HCT116 (cell line): ENCODE data around the gene SRA1. TPM values are rescaled to one million over a fixed set of nuclear protein-coding genes. Genes with fewer than 3 reads are reported as not detected.

Experiments used
- ATAC-seq: fragments of 200-7000 bp; cut with Tn5 transposase; 2 replicates; pipeline ENCODE4 v1.9.1; 2020; ENCODE audit warnings: mild to moderate bottlenecking, moderate library complexity
- BruUV-seq: library from RNA; stranded (reverse); fragments of 400-500 nt; replicated peaks from 2 replicates; lab custom pipeline; 2021; lab: Mats Ljungman, UMichigan
- CTCF ChIA-PET: fragments of 300-600 bp; sonication (Branson Sonifier 250); formaldehyde crosslinking; loops from one replicate; lab custom pipeline; 2021; ENCODE audit warnings: antibody characterized with exemption; lab: Charles Lee
- POLR2A ChIA-PET: fragments of 300-600, 350-600 bp; sonication (Branson Sonifier 250); formaldehyde crosslinking; loops from one replicate; lab custom pipeline; 2021; ENCODE audit warnings: antibody characterized with exemption; lab: Charles Lee
- RAD21 ChIA-PET, 2 experiments: fragments of 300-600 bp; sonication (Branson Sonifier 250); formaldehyde crosslinking; loops; one replicate each; lab custom pipeline; 2023; ENCODE audit warnings: low total read pairs in 2 of 2; ENCODE audit not compliant: uncharacterized antibody in 2 of 2, unreplicated experiment in 2 of 2, low non-redundant PET in 1 of 2; lab: Charles Lee
- DNase-seq: peaks from one replicate; pipeline ENCODE4 v3.0.0-alpha.2; 2010; ENCODE audit warnings: low read depth, low spot score
- H2AFZ ChIP-seq: fragments of 200-600 bp; shearing (Covaris generic), sonication (generic); 2 replicates; pipeline ENCODE4 v1.6.1; 2017; ENCODE audit warnings: low read depth, mixed run types, mixed read lengths, antibody characterized with exemption, low read length; ENCODE audit not compliant: poor library complexity, severe bottlenecking
- H3K27ac ChIP-seq: 2 replicates; pipeline ENCODE4 v1.5.1; 2012; ENCODE audit warnings: low read depth, low read length
- H3K27me3 ChIP-seq: fragments of 200-600 bp; sonication (generic); 2 replicates; pipeline ENCODE4 v1.6.1; 2016; ENCODE audit warnings: mixed run types, low read length, mixed read lengths; ENCODE audit not compliant: insufficient read depth
- H3K36me3 ChIP-seq, 2 experiments: fragments of 200-500 bp in 1 of 2; fragments of 200-600 bp in 1 of 2; sonication (Bioruptor generic) in 1 of 2; sonication (generic) in 1 of 2; 2 replicates each; pipeline versions ENCODE4 v1.5.1 to v1.6.1; 2014 to 2016; ENCODE audit warnings: low read length in 2 of 2, inconsistent platforms in 1 of 2, mixed read lengths in 1 of 2, mixed run types in 1 of 2; ENCODE audit not compliant: insufficient read depth in 2 of 2, control insufficient read depth in 1 of 2
- H3K4me1 ChIP-seq, 2 experiments: fragments of 200-600 bp in 1 of 2; sonication (generic) in 1 of 2; 2 replicates each; pipeline versions ENCODE4 v1.5.1 to v1.6.1; 2012 to 2017; ENCODE audit warnings: low read length in 2 of 2, inconsistent platforms in 1 of 2, mild to moderate bottlenecking in 1 of 2, mixed read lengths in 1 of 2, mixed run types in 1 of 2, moderate library complexity in 1 of 2; ENCODE audit not compliant: insufficient read depth in 2 of 2, control insufficient read depth in 1 of 2
- H3K4me2 ChIP-seq: fragments of 200-600 bp; sonication (generic); 2 replicates; pipeline ENCODE4 v1.6.1; 2017; ENCODE audit warnings: mixed run types, low read length, mixed read lengths
- H3K4me3 ChIP-seq, 2 experiments: fragments of 200-600 bp in 1 of 2; sonication (generic) in 1 of 2; replicated peaks in 1 of 2; 2 replicates each; pipeline ENCODE4 v1.5.1; 2011 to 2016; ENCODE audit warnings: low read length in 2 of 2, control low read depth in 1 of 2, low read depth in 1 of 2, mild to moderate bottlenecking in 1 of 2, mixed read lengths in 1 of 2, mixed run types in 1 of 2
- H3K79me2 ChIP-seq: fragments of 200-600 bp; sonication (generic); 2 replicates; pipeline ENCODE4 v1.6.1; 2017; ENCODE audit warnings: mild to moderate bottlenecking, mixed run types, low read length, moderate library complexity, mixed read lengths; ENCODE audit not compliant: insufficient read depth
- H3K9ac ChIP-seq: fragments of 200-600 bp; sonication (generic); 2 replicates; pipeline ENCODE4 v1.6.1; 2016; ENCODE audit warnings: low read length, mixed read lengths
- H3K9me2 ChIP-seq: fragments of 200-600 bp; sonication (generic), shearing (Covaris generic); 2 replicates; pipeline ENCODE4 v1.6.1; 2017; ENCODE audit warnings: mixed run types, mild to moderate bottlenecking, moderate library complexity; ENCODE audit not compliant: insufficient read depth
- H3K9me3 ChIP-seq, 2 experiments: fragments of 200-500 bp in 1 of 2; fragments of 200-600 bp in 1 of 2; sonication (Bioruptor generic) in 1 of 2; sonication (generic) in 1 of 2; 2 replicates each; pipeline ENCODE4 v1.6.1; 2014 to 2017; ENCODE audit warnings: low read length in 2 of 2, mixed read lengths in 2 of 2, inconsistent platforms in 1 of 2, low read depth in 1 of 2, mild to moderate bottlenecking in 1 of 2, mixed run types in 1 of 2, moderate library complexity in 1 of 2; ENCODE audit not compliant: control insufficient read depth in 1 of 2, insufficient read depth in 1 of 2
- H4K20me1 ChIP-seq: fragments of 200-600 bp; sonication (generic), shearing (Covaris generic); 2 replicates; pipeline ENCODE4 v1.6.1; 2017; ENCODE audit warnings: mixed run types, mild to moderate bottlenecking, moderate library complexity; ENCODE audit not compliant: insufficient read depth
- ATF3 ChIP-seq: IDR thresholded peaks from 2 replicates; pipeline ENCODE4 v1.6.1; 2012
- CBX3 ChIP-seq: IDR thresholded peaks from 2 replicates; pipeline ENCODE4 v1.6.1; 2012; ENCODE audit warnings: low read depth
- CEBPB ChIP-seq: IDR thresholded peaks from 2 replicates; pipeline ENCODE4 v1.6.1; 2012; ENCODE audit warnings: low read depth
- CTCF ChIP-seq, 3 experiments: fragments of 200-600 bp in 1 of 3; sonication (generic) in 1 of 3; IDR thresholded peaks in 2 of 3; conservative IDR thresholded peaks in 1 of 3; 2 replicates each; pipeline ENCODE4 v1.5.1; 2012 to 2017; ENCODE audit warnings: low read depth in 2 of 3, low read length in 2 of 3, antibody characterized with exemption in 1 of 3, borderline replicate concordance in 1 of 3, control low read depth in 1 of 3, mild to moderate bottlenecking in 1 of 3, mixed read lengths in 1 of 3, mixed run types in 1 of 3, moderate library complexity in 1 of 3; ENCODE audit not compliant: insufficient read depth in 1 of 3
- EGR1 ChIP-seq: IDR thresholded peaks from 2 replicates; pipeline ENCODE4 v1.6.1; 2012; ENCODE audit warnings: low read depth
- ELF1 ChIP-seq: IDR thresholded peaks from 2 replicates; pipeline ENCODE4 v1.6.1; 2012; ENCODE audit warnings: low read depth, borderline replicate concordance
- EZH2 ChIP-seq: fragments of 200-600 bp; sonication (generic); IDR thresholded peaks from 2 replicates; pipeline ENCODE4 v1.6.1; 2017; ENCODE audit warnings: antibody characterized with exemption, mixed run types
- EZH2phosphoT487 ChIP-seq: fragments of 200-600 bp; IDR thresholded peaks from 2 replicates; pipeline ENCODE4 v1.6.1; 2018; ENCODE audit warnings: antibody characterized with exemption, borderline replicate concordance
- FOSL1 ChIP-seq: IDR thresholded peaks from 2 replicates; pipeline ENCODE4 v1.6.1; 2012; ENCODE audit warnings: low read depth
- MAX ChIP-seq: IDR thresholded peaks from 2 replicates; pipeline ENCODE4 v1.6.1; 2012
- POLR2AphosphoS5 ChIP-seq: IDR thresholded peaks from 2 replicates; pipeline ENCODE4 v1.6.1; 2011; ENCODE audit warnings: mild to moderate bottlenecking, low read depth, low read length, moderate library complexity
- RAD21 ChIP-seq: IDR thresholded peaks from 2 replicates; pipeline ENCODE4 v1.6.1; 2012; ENCODE audit warnings: low read depth, mild to moderate bottlenecking
- SIN3A ChIP-seq: IDR thresholded peaks from 2 replicates; pipeline ENCODE4 v1.6.1; 2012; ENCODE audit warnings: low read depth
- SP1 ChIP-seq: IDR thresholded peaks from 2 replicates; pipeline ENCODE4 v1.6.1; 2012; ENCODE audit warnings: low read depth
- SRF ChIP-seq: IDR thresholded peaks from 2 replicates; pipeline ENCODE4 v1.6.1; 2012; ENCODE audit warnings: low read depth
- TCF7L2 ChIP-seq: IDR thresholded peaks from 2 replicates; pipeline ENCODE4 v1.7.0; 2011; ENCODE audit warnings: borderline replicate concordance, inconsistent platforms; ENCODE audit not compliant: insufficient read depth, insufficient read length; ENCODE audit errors: extremely low read depth
- YY1 ChIP-seq: IDR thresholded peaks from 2 replicates; pipeline ENCODE4 v1.6.1; 2011; ENCODE audit warnings: low read length, low read depth, moderate library complexity, mild to moderate bottlenecking; ENCODE audit not compliant: insufficient replicate concordance; ENCODE audit errors: extremely low read depth
- ZFX ChIP-seq: fragments of 450-650 bp; IDR thresholded peaks from 2 replicates; pipeline ENCODE4 v1.6.1; 2017
- ZNF274 ChIP-seq: fragments of 200-500 bp; sonication (Bioruptor generic); IDR thresholded peaks from 2 replicates; pipeline ENCODE4 v1.6.1; 2014; ENCODE audit warnings: mild to moderate bottlenecking, low read depth, low read length, inconsistent platforms
- intact Hi-C: fragments of 100-400 bp; cut with micrococcal nuclease; formaldehyde crosslinking; loops from 2 replicates; pipeline ENCODE4 v1.10.0; 2022
- total RNA-seq: library from RNA; stranded (reverse); gene quantifications from one replicate; pipeline ENCODE4 v1.2.1, GENCODE V29; 2021; ENCODE audit not compliant: unreplicated experiment
- TF ChIP-seq, protein P1 (sequence below): IDR thresholded peaks from 2 replicates; pipeline ENCODE4 v1.6.1; 2012; ENCODE audit warnings: low read depth

Gene SRA1
- total RNA-seq, 1 experiment from 2014 or later: 41.7 TPM

DNA sequence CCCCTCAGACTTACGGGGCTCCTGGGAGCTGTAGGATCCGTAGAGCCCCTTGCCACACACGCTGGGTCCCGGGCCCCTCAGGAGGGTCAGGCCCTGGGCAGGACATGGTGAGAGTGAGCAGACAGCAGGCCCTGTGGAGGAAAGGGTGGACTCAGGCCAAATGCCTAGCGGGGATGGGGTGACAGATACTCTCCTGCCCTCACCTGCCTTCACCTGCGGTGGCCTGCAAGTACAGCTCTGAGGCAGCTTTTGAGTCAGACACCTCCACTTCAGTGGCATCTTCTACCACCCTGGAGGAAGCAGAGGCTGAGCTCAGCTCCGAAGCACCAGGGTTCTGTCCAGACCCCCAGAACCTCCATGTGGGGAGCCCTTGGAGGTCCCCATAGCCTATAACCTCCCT is 33.6 kb upstream of the SRA1 start:
- CTCF ChIA-PET: no interaction called here
- RAD21 ChIA-PET: no interaction called here
- H3K9me2 ChIP-seq: no peaks in the 10 kb centered on the region
- H3K9me3 ChIP-seq: no peaks in the 10 kb centered on the region
- no peaks in the 10 kb centered on the region for H3K27me3 ChIP-seq
- H3K9ac ChIP-seq: no peak overlapping the region
- no peak overlapping the region for H3K4me3 ChIP-seq
- H3K27ac ChIP-seq: no peak overlapping the region
- H3K4me1 ChIP-seq: no peaks in the 10 kb centered on the region; a peak in 1 of 4 replicates
- H3K36me3 ChIP-seq: no peaks in the 10 kb centered on the region
- DNase-seq (no peak), ATAC-seq (no peak)
- POLR2A ChIA-PET: no interaction called here
- no peak overlapping the region for H3K4me2 ChIP-seq
- no peaks in the 10 kb centered on the region for H3K79me2 ChIP-seq
- no peaks in the 10 kb centered on the region for H4K20me1 ChIP-seq
- intact Hi-C loops: no loop called here
- H2AFZ ChIP-seq: no peak overlapping the region
- no peak for TF ChIP-seq CTCF (IDR thresholded peaks at IDR 0.05 in 2 of 3, conservative IDR thresholded peaks at IDR 0.05 in 1 of 3; ENCODE audit: borderline replicate concordance in 1 of 3, insufficient read depth in 1 of 3, low read depth in 2 of 3, low read length in 2 of 3)
- no peak for TF ChIP-seq ZFX
- no peak for TF ChIP-seq EZH2
- TF ChIP-seq MAX: no peak
- TF ChIP-seq TCF7L2: no peak
- no peak for TF ChIP-seq SRF
- TF ChIP-seq CEBPB: no peak
- no peak for TF ChIP-seq ZNF274
- TF ChIP-seq, protein P1, sequence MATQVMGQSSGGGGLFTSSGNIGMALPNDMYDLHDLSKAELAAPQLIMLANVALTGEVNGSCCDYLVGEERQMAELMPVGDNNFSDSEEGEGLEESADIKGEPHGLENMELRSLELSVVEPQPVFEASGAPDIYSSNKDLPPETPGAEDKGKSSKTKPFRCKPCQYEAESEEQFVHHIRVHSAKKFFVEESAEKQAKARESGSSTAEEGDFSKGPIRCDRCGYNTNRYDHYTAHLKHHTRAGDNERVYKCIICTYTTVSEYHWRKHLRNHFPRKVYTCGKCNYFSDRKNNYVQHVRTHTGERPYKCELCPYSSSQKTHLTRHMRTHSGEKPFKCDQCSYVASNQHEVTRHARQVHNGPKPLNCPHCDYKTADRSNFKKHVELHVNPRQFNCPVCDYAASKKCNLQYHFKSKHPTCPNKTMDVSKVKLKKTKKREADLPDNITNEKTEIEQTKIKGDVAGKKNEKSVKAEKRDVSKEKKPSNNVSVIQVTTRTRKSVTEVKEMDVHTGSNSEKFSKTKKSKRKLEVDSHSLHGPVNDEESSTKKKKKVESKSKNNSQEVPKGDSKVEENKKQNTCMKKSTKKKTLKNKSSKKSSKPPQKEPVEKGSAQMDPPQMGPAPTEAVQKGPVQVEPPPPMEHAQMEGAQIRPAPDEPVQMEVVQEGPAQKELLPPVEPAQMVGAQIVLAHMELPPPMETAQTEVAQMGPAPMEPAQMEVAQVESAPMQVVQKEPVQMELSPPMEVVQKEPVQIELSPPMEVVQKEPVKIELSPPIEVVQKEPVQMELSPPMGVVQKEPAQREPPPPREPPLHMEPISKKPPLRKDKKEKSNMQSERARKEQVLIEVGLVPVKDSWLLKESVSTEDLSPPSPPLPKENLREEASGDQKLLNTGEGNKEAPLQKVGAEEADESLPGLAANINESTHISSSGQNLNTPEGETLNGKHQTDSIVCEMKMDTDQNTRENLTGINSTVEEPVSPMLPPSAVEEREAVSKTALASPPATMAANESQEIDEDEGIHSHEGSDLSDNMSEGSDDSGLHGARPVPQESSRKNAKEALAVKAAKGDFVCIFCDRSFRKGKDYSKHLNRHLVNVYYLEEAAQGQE: no peak
- TF ChIP-seq SIN3A: no peak
- TF ChIP-seq FOSL1: no peak
- no peak for TF ChIP-seq RAD21
- TF ChIP-seq EZH2phosphoT487: no peak
- no peak for TF ChIP-seq CBX3
- TF ChIP-seq ELF1: no peak
- TF ChIP-seq ATF3: no peak
- TF ChIP-seq SP1: no peak
- no peak for TF ChIP-seq YY1
- TF ChIP-seq POLR2AphosphoS5: no peak
- no peak for TF ChIP-seq EGR1
- no TSS peak for BruUV-seq
